HTERT RPE-1 (cell line): ENCODE measurements around the gene NIT1.

Experiments used
- in situ Hi-C: fragments of 300-500 bp; cut with MboI; formaldehyde crosslinking; loops from 4 replicates; pipeline ENCODE4 v1.14.3; 2020; ENCODE audit warnings: low sequenced_read_pairs

NIT1 gene, protein sequence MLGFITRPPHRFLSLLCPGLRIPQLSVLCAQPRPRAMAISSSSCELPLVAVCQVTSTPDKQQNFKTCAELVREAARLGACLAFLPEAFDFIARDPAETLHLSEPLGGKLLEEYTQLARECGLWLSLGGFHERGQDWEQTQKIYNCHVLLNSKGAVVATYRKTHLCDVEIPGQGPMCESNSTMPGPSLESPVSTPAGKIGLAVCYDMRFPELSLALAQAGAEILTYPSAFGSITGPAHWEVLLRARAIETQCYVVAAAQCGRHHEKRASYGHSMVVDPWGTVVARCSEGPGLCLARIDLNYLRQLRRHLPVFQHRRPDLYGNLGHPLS

DNA sequence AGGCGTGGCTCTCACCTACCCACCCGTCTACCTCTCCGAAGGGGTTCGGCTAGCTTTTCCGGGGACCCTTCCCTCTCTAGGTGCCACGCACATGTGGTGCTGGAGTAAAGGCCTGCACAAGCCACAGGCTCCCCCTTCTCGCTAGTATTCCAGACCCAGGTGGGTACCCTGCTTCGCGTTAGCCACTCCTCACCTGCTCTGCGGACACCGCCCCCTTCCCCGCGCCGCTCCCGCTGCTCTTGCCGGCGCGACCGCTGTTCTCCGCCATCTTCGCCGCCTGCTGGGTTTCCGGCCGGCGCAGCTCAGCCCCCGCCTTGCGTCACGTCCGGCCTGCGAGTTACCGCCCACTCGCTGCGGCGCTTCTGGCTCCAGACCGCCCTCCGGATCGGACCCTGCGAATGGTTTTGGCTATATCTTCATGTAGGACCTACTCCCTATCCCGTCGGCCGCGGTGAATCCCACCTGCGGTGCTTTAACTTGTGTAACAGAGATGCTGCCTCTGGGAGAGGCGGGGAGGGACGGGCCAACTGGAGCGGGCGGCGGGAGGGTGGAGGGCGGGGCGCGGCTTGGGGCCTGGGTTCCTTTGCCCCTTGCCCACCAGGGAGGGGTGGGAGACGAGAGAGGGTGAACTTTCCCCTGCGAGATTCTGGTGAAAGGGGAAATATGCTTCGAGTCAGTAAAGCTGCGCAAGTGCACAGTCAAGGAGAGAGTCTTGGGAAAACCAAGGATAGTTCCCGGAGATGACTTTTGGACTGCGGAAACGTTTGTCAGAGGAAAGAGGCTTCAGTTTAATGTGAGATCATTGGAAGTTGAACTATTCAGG, at the start of gene NIT1, which contains the start of gene PFDN2:
TSS of gene NIT1 (plus strand) at position 347 of the 823 bp plus-strand sequence. CDS start at position 419, 72 bp downstream.
TSS of gene PFDN2 (minus strand) at position 279 of the 823 bp plus-strand sequence. CDS start at position 268, 11 bp downstream.
- in situ Hi-C loops: no loop called here

DNA sequence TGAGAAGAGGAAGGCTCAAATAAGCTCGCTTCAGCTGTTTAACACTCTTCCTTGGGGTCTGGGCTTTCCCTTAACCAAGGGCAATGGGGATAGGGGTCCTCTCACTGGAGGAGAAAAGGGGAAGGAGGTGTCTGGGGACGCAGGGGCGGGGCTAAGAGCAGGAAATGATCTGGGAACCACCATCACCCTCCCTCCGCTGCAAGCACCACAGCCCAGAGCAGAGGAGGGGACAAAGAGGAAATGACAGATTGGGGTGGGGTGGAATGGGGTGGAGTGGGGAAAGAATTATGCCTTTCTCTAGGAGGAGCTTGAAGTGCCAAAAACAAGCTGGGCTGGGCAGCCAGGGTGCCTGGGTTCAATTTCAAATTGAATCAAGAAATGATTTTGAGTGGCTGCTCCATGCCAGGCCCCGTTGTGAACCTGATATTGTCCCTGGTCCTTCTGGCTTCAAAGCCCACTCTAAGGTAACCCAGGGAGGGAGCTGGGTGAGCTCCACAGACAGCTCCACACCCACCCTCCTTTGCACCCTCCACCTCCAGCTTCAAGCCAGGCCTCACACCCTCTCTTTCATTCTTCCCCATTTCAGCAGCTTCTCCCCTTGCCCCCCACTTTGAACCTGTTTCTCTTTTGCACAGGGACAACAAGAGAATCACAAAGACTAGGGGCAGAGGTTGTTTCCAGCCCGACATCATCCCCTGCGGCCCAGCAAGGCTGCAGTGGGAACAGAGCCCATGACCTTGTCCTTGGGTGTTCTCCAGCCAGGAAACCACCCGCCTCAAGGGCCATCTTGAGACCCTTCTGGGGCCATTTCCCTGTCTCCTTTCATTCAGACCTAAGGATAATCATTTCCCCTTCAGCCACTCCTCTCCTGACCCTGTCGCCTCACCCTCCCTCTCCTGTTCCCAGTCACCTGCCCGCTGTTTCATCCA, 49.3 kb upstream of the NIT1 start:
- in situ Hi-C loops: no loop called here

DNA sequence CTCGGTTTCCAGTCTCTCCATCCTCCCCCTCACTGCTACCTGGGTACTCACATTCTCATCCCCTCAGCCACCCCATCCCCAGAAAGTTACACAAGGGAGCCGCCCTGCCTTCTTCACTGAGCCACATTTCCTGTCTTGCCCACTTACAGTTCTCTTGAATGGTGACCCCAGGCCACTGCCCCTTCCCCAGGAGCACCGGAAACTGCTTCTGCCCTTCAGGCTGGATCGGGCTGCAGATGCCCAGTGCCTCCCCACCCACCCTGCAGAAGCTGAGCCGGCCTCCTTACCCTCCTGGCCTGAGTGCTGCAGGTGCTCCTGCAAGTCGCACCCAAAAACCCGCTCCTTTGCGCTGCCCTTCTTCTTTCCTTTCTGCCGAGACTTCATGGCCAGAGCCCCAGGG, 48.7 kb upstream of the NIT1 start:
- in situ Hi-C loops: no loop called here

DNA sequence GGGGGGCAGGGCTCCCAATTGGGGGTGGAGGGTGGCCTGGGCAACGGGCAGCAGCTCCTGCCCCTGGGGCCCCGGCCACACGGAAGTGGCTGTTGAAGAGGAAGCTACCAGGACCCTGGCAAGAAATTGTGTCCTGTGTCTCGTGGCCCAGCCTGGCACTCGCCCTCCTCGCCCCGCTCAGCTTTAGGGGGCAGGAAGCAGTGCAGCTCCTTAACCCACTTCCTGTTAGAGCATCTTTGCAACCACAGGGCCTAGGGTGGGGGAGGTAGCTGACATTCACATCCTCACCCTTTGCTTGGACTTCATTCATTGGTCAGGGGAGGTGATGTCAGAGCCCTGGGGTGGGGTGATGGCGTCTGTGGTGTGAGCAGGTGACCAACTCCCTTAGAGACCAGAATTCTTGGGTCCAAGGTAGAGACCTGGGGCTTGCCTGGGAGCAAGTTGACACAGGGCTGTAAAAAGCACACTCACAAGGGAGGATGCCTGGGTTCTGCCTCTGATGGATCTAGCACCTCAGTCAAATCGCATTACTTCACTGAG, 48.1 kb upstream of the NIT1 start, which contains the start of gene ARHGAP30:
TSS of gene ARHGAP30 (minus strand) at position 161 of the 540 bp plus-strand sequence. CDS start 267 bp downstream, outside the sequence.
- in situ Hi-C loops: no loop called here

DNA sequence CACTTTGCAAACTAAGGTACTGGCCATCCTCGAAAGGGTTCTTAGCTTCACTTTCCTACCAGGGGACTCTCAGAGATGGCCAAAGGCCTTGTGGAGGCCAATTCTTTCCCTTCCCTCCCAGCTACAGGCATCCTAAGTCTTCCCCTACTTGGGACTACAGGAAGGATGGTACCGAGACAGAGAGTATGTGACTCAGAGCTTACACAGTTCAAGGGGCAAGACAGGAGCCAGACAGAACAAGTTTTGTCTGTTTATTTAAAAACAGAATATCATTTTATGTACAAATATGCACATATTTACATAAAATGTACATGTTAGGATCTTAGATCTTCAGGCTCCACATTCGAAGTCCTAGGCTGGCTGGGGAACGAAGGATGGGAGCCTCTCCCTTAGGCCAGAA, 47.1 kb upstream of the NIT1 start:
- in situ Hi-C loops: no loop called here

DNA sequence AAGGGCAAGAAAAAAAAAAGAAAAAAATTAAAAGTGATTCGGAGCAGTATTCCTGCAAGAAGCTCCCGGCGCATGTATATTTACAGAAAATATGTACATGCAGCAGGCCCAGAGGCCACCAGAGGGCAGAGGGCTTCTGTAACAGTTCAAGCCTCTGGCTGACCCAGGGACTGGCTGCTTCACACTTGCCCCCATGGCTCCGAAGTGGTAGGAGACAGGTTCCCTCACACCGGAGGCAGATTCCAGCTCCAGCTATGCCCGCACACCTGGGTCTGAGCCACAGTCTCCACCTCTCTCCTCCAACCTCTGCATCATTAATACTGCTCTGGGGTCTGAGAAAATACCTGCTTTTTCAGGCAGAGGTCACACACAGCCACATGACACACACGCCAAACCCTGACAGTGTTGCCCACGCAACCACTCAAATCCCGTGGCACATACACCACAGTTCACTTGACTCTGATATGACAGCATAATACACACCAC, 46.0 kb upstream of the NIT1 start:
- in situ Hi-C loops: no loop called here

DNA sequence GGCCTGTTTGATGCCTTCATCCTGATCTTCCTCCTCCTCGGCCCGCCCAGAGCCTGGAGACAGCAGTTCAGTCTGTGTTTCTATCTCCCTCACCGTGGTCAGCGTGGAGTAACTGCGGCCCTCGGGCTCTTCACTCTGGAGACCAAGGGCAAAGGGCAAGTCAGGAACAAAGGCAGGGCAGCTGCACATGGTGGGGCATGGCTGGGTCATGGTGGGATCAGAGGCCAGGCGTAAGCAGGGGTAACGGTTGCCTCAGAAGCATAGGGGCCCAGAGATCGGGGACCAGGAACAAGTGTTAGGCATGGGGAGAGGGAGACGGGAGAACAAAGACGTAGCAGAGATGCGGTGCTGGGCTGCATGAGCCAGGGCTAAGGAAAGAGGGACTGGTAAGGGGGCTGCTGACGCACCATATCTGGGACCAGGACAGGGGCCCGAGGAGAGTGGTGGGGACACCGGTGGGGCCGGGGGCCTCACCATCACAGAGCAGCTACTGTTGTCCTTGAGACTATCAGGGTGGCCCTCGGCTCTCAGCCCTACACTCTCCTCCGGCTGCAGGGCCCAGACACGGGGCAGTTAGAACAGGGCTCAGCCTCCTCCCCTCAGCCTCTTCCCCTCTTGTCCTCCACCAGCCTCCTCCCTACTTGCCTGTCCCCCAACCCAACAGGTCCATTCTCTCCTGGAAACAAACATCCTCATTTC, 45.0 kb upstream of the NIT1 start:
- in situ Hi-C loops: no loop called here

DNA sequence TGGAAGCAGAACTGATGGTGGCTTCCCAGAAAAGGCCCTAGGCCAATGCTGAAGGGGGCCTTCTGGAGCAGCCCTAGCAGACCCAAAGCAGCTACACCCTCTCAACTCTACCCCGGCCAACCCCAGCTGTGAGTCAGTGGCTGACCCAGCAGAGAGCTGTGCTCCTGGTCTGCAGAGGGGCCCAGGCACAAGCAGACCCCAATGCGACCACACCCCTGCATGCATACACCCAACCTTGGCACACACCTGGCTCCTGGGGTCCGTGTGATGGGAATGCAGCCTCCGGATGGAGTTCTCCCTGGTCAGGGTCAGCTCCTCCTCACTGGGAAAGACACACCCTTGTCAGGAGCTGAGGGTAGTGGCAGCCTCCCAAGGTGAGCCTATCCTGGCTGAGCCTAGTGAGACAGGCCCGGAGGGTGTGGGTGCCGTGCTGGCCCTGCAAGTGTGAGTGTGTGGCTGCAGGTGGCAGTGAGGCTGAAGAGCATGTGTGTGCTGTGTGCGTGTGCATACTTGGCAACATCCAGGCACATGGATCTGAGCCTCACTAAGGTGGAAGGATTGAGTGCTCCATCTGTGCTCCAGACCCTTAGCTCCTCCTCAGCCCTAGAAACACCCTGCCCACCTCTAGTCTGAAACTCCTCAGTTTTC, 44.3 kb upstream of the NIT1 start:
- in situ Hi-C loops: no loop called here

DNA sequence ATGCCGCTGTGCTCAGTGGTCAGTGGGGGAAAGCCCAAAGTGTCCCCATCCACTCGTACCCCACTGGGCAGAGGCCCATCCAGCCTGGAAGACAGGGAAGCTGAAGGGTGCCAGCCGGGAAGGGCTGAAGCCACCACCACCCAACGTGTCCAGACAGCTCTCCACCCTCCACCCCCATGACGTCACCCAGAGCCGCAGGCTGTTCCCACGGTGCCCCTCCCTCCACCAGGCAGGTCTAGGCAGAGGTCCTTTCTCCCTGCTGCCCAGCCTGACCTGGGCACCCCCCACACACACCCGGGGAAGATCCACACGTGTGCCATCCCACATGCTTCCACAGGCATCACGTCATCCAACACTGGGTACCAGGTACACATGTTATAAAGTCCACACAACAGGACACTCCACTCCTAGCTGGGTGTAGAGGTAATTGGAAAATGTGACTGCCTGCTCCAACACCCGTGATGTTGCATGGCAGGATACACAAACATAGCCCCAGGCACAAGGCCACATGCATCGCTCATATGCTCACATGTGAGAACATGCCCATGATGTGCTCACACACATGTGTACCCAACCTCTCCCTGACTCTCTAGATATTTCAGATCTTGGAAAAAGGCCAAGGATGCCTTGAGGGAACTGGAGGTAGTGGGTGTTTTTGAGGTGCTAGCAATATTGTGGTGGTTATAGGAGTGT, 43.1 kb upstream of the NIT1 start:
- in situ Hi-C loops: no loop called here

DNA sequence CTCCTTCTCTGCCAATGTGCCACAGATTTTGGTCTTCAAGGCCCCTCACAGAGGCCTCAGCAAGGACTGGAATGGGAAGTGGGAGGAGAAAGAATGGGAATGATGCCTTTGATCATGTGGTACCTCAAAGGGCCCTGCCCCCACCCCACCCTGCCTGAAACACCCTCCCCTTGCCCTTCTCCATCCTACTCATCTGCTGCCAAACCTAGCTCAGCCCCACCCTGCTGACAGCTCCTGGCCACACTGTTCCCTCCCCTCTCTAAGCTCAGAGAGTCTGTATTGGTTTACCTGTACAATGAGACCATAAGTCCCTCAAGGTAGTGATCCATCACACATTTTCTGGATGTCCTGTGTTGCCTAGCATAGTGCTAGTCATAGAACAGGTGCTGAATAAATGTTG, 41.5 kb upstream of the NIT1 start:
- in situ Hi-C loops: no loop called here

DNA sequence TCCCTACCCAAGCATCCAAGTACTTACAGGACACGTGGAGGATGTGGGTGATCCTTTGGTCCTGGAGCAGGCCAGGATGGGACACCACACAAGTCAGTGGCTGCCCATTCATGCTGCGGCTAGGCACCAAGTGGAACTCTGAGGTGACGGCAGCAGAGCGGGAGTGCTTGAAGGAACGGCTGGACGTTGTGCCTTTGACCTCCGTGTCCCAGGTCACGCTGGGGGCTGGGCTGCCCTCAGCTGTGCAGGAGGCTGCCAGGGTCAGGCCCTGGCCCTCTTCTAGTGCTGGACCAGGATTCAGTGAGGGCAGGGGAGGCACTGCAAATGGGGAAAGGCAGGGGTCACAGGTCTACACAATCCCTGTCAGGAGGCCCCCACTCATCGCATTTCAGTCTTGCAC, 40.5 kb upstream of the NIT1 start:
- in situ Hi-C loops: no loop called here

DNA sequence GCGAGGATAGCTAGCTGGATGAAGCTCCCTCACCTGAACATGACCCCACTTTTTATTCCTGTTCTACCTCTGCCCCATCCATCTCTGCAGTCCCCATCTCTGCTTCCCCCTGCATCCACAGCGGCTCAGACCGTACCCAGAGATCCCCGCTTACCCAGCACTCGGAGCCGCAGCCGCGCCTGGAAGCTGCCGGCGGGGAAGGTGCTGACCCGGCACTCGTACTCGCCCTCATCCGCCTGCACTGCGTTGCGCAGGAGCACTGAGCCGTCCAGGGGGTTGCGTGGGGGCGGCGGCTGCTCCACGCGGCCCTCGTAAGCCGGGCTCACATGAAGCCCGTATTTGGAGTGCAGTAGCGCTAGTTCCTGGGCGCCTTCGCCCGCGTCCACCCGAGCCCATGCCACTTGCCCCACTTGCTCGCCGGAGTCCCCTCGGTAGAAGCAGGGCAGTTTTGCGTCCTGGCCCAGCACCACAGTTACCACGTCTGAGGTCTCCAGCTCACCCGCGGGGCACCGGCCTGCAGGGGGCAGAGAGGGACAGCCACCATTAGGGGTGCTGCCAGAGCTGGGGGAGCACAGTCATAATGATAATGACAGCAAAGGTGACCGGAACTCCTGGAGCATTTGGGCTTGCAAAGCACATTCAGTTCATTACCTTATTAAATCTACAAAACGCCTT, 38.3 kb upstream of the NIT1 start:
- in situ Hi-C loops: no loop called here

DNA sequence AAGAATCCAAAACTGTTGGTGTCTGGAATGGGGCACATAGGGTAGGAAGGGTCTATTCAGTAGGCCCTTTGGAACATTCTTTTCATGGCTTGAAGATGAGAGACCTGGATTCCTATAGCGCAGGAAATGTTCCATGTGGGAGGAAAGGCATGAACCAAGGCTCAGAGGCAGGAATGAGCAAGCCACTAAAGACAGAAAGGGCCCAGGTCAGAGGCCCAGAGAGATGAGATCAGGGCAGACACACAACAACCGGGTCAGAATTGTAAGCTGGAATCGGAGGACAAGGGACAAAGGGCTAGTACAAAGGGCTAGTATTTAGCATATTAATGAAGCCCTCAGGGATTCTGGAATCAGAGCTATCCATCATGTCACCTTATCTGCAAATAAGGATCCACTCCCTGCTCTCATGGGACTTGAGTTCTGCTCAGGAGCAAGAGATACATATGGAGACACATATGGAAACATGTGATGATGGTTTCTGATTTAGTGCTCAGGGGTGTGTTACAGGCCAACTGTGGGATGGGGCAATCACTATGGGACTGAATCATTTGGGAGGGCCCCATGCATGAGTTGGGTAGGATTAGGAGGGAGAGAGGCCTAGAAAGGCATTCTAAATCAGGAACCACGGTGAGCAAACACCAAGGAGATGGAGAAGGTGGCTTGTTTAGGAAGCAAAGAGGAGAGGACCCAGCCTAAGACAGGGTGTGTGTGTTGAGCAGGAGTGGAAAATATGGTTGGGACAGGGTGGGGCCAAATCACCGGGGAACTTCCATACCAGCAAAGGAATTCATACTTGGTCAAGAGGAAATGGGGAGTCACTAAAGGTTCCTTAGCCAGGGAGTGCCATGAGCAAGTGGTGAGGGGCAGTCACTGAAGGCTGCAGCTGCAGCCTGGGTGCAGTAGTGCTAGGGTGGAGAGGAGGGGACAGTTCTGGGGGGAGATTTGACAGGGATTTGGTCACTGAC, 37.2 kb upstream of the NIT1 start:
- in situ Hi-C loops: no loop called here

DNA sequence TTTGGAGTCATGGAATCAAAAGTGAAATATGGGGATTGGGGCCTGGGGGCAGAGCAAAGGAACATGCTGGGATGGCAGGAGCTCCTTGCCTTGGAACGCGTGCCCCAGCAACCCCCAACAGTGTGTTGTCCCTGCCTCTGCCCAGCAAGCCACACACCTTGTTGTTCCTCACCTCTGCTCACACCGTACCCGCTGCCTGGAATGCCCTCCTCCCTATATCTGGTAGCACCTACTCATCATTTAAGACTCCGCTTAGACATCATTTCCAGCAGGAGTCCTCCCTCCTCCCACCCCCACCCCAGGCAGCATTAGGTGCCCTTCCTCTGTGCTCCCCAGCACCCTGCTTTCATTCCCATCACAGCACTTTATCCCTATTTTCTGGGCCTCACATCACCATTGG, 36.4 kb upstream of the NIT1 start:
- in situ Hi-C loops: no loop called here

DNA sequence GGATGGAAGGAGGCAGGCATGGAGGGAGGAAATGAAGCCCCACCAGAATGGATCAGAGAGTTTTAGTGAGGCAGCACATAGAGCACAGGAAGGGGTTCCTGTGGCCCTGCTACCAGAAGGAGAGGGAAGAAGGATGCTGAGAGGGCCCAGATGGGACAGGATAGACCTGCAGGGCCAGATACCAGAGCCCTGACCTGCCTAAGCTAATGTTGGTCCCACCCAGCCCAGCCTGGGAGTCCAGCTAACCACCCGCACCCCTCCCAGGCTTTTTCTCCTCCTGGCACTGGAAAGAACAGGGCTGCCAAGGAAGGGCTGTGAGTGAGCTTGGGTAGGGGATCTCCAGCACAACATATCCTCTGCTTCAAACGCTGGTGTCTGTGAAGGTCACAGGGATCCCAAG, 35.4 kb upstream of the NIT1 start:
- in situ Hi-C loops: no loop called here

DNA sequence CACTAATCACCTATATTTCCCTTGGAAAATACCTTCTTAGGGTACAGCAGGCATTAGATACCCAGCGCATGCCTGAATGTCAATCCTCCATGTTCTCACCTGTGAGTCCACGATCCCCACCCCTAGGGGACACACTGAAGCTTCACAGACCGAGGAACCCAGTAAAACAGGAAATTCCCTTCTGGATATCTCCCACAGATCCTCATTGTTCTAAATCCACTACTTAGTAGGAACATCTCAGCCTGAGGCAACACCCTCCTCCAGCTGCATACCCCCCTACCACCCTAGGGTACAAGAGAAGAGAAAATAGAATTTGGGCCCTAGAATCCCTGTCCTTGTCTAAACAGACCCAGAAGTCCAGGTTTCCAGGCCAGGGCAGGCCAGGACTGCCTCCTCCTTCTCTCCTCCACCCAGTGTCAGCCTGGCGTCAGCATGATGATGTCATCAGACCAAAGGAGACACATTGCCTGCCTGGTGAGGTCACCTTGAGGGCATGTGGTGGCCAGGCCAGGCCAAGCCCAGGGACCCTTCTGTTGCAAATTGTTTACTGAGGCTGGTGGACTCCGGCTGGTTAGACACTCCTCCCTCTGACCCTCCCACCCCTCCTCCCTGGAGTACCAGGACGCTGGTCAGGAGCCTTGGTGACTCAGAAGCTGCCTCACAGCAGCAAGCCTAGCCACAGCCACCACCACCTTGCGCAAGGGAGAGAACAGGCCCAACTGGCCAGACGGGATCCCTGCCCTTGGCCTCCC, 34.7 kb upstream of the NIT1 start:
- in situ Hi-C loops: no loop called here
